Cortex of kidney (tissue), 1 donor: ENCODE measurements around the gene EXOC4.
"Not testable (repeated sequence)": the region's sequence is repeated elsewhere in the genome, so short reads cannot be mapped to it uniquely, and the experiment has no call there.

Experiments used
- DNase-seq: peaks from one replicate; lab custom pipeline; 2025; lab: John Stamatoyannopoulos, UW

Gene EXOC4

GRCh38 chr7:133315332-133316040 lies 62.6 kb downstream of the EXOC4 start:
- no peak for DNase-seq

- no peak for DNase-seq
These were observed 67.0 kb downstream of the EXOC4 start for GRCh38 chr7:133319842-133320241.

GRCh38 chr7:133320891-133321290 lies 68.0 kb downstream of the EXOC4 start:
- DNase-seq: no peak

GRCh38 chr7:133321366-133321765 lies 68.5 kb downstream of the EXOC4 start:
- DNase-seq: not testable (repeated sequence)

GRCh38 chr7:133326745-133327144 lies 73.9 kb downstream of the EXOC4 start:
- DNase-seq: not testable (repeated sequence)

- DNase-seq: not testable (repeated sequence)
These were observed 75.1 kb downstream of the EXOC4 start for GRCh38 chr7:133328021-133328420.

- no peak for DNase-seq
These were observed 77.2 kb downstream of the EXOC4 start for GRCh38 chr7:133330085-133330484.

GRCh38 chr7:133331861-133332260 lies 79.0 kb downstream of the EXOC4 start:
- DNase-seq: no peak

GRCh38 chr7:133339772-133340171 lies 86.9 kb downstream of the EXOC4 start:
- DNase-seq: no peak

GRCh38 chr7:133344275-133344674 lies 91.4 kb downstream of the EXOC4 start:
- no peak for DNase-seq

GRCh38 chr7:133345690-133346421 lies 93.0 kb downstream of the EXOC4 start:
- DNase-seq: no peak

GRCh38 chr7:133348250-133348649 lies 95.4 kb downstream of the EXOC4 start:
- no peak for DNase-seq

- DNase-seq: no peak
These were observed 96.2 kb downstream of the EXOC4 start for GRCh38 chr7:133349101-133349500.

- no peak for DNase-seq
These were observed 99.6 kb downstream of the EXOC4 start for GRCh38 chr7:133352430-133352829.

GRCh38 chr7:133353775-133354174 lies 100.9 kb downstream of the EXOC4 start:
- no peak for DNase-seq

- no peak for DNase-seq
These were observed 101.9 kb downstream of the EXOC4 start for GRCh38 chr7:133354546-133355324.

GRCh38 chr7:133355325-133355708 lies 102.4 kb downstream of the EXOC4 start:
- no peak for DNase-seq

- no peak for DNase-seq
These were observed 102.9 kb downstream of the EXOC4 start for GRCh38 chr7:133355822-133356221.

GRCh38 chr7:133358708-133359107 lies 105.8 kb downstream of the EXOC4 start:
- DNase-seq: no peak

GRCh38 chr7:133359449-133359848 lies 106.6 kb downstream of the EXOC4 start:
- no peak for DNase-seq

GRCh38 chr7:133360201-133360600 lies 107.3 kb downstream of the EXOC4 start:
- DNase-seq: no peak

GRCh38 chr7:133361806-133362205 lies 108.9 kb downstream of the EXOC4 start:
- no peak for DNase-seq
